Kidney capillary endothelial cell (primary cell): ENCODE results near the gene IER5.
A peak's percentile ranks its signal among the peaks of the same experiment; 100 is the strongest.

Experiments
- DNase-seq: peaks from one replicate; pipeline ENCODE4 v3.0.0-alpha.2; 2018; ENCODE audit warnings: low spot score

The IER5 gene

GRCh38 chr1:181135437-181135731 is 46.9 kb downstream of the IER5 start:
- DNase-seq: no peak

GRCh38 chr1:181135815-181136737 is 47.6 kb downstream of the IER5 start:
- DNase-seq: peak; percentile 79

- DNase-seq: no peak
Observed at GRCh38 chr1:181136738-181137122, 48.2 kb downstream of the IER5 start.

DNA sequence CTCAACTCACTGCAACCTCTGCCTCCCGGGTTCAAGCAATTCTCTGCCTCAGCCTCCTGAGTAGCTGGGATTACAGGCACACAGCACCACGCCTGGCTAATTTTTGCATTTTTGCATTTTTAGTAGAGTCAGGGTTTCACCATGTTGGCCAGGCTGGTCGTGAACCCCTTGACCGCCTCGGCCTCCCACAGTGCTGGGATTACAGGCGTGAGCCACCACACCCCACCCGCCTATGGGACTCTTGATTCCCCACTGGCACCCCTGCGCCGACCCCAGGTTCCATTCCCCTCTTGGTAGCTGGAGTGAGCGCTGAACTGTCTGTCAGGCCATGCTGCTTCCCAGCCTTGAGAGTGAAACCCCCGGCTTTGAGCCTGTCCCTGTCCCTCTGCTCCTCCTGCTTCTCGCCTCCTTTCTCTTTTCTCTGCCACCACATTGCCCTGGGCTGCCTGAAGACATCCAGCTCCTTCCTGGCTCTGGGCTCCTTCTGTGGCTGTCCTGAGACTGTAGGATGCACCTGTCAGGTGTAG is 48.8 kb downstream of the IER5 start:
- no peak for DNase-seq

DNA sequence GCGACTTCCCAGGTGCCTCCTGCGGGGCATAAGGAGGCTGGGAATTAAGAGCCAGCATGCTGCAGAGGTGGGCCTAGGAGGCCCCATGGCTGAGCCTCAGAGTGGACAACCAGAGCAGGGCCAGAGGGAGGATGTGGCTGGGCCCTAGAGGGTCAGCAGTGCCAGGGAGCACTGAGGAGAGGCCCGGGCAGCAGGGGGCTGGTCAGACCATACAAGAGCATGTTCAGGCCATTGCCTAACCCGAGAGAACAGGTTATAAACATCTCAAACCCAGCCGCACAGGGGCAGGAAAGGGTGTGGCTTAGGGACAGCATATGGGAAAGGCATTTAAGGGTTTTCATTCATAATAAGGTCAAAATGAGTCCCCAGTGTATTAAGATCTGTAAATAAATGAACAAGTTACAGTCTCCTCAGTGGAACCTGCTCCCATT is 51.1 kb downstream of the IER5 start:
- peak; percentile 68 for DNase-seq

DNA sequence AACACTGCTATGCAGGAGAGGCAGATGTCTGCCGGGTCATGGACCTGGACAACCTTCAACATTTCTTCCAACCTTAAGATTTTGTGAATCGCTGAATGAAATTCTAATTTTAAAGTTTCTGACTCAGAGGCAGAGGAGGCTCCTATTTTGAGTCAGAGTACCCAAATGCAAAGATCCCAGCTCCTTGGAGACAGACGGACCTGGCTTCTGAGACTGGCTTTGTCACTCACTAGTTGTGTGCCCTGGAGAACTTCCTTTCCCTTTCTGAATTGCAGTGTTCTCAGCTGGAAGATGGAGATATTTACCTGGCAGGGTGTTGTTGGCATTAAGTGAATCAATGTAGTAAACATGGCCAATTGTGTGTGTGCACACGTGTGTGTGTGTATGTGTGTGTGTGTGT is 51.9 kb downstream of the IER5 start:
- DNase-seq: no peak

DNA sequence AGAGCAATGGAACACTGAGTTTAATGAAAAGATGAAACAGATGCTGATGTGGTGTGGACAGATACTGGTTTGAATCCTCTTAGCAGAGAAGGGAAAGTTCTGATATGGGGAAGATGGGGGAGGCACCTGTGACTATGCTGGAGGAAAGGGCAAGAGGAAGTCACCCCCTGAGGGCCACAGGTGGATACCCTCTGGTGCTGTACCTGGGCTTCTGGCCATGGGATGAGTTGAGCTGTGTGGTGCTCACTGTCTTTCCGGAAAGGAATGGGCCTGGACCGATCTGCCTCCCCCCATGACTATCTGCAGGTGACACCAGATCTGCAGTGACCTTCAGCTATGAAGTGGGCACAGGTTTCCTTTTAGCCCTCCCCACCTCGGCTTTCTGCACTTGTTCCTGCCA is 52.4 kb downstream of the IER5 start:
- DNase-seq: no peak

DNA sequence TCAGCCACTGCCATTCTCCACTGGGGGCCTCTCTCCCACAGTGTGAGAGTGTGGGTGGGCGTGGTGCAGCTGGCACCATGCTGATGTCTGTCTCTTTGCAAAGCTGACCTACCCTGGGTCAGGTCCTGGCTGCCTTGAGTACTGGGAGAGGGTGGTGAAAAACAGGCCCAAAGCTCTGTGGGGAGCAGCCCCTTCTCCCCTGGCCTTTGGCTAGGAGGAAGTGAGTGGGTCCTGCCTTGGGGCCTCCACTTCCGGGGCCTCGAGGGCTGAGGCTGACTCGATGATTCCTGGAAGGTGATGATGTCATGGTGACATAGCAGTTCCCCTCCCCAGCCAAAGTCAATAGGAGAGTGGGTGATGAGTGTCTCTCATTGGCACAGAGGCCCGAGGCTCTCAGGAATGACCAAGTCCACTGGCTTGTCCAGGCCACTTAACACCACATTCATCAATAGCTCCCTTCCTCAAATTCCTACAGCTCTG is 53.0 kb downstream of the IER5 start:
- peak; percentile 49 for DNase-seq
